ENCODE results near the gene GATAD2B. TPM values are rescaled to one million over a fixed set of nuclear protein-coding genes. Genes with fewer than 3 reads are reported as not detected.

The GATAD2B gene
- total and polyA plus RNA-seq, 4 donors = 4.6 to 41.7 (median 13.4) TPM

GRCh38 chr1:153958111-153958960, 35.6 kb upstream of the GATAD2B start, which contains the start of gene CRTC2:
CRTC2 (minus strand) TSS chr1:153958612; CDS start chr1:153958497, 115 bp downstream.
- 0% methylated on average over 64 to 74 of the region's 75 CpGs for WGBS, 2 donors
- Histone ChIP-seq H3K4me3 (peak within 1 kb of the TSS; percentile 72), H3K27me3 (ENCODE audit: control insufficient read depth in 3 of 3, insufficient read depth in 3 of 3, low read length in 2 of 3) (no peaks in the 10 kb centered on the region), H3K9ac (ENCODE audit: insufficient read depth in 1 of 2, low read length in 2 of 2) (peak within 1 kb of the TSS; percentile 80 to 82), H3K4me1 (ENCODE audit: control insufficient read depth in 5 of 5, insufficient read depth in 5 of 5, low read length in 5 of 5) (peaks cover 14 to 47% (median 20%) of the 10 kb centered on the region in 5 donors), H3K27ac (ENCODE audit: low read depth in 1 of 2, low read length in 1 of 2) (peak within 1 kb of the TSS; percentile 88 to 94), H3K9me3 (ENCODE audit: control insufficient read depth in 4 of 4, insufficient read depth in 3 of 4, low read length in 3 of 4) (no peaks in the 10 kb centered on the region), H3K36me3 (ENCODE audit: control insufficient read depth in 4 of 4, insufficient read depth in 4 of 4, low read length in 4 of 4) (peaks cover 2 to 24% (median 10%) of the 10 kb centered on the region in 4 donors)
- no peak for TF ChIP-seq CTCF (IDR thresholded peaks at IDR 0.05; ENCODE audit: control extremely low read depth, extremely low read depth)
- DNase-seq (peak; percentile 99), ATAC-seq (ENCODE audit: insufficient read depth, low FRiP score) (peak; percentile 94)

GRCh38 chr1:153957744-153958110, 35.0 kb upstream of the GATAD2B start:
- Histone ChIP-seq H3K4me1 (ENCODE audit: control insufficient read depth in 5 of 5, insufficient read depth in 5 of 5, low read length in 5 of 5) (peaks cover 14 to 44% (median 20%) of the 10 kb centered on the region in 5 donors), H3K9ac (ENCODE audit: insufficient read depth in 1 of 2, low read length in 2 of 2) (peak overlapping the region; percentile 80 to 82), H3K4me3 (peak overlapping the region; percentile 72), H3K36me3 (ENCODE audit: control insufficient read depth in 4 of 4, insufficient read depth in 4 of 4, low read length in 4 of 4) (peaks cover 2 to 26% (median 10%) of the 10 kb centered on the region in 4 donors), H3K9me3 (ENCODE audit: control insufficient read depth in 4 of 4, insufficient read depth in 3 of 4, low read length in 3 of 4) (no peaks in the 10 kb centered on the region), H3K27ac (ENCODE audit: low read depth in 1 of 2, low read length in 1 of 2) (peak overlapping the region; percentile 88 to 94), H3K27me3 (ENCODE audit: control insufficient read depth in 3 of 3, insufficient read depth in 3 of 3, low read length in 2 of 3) (no peaks in the 10 kb centered on the region)
- ATAC-seq (ENCODE audit: insufficient read depth, low FRiP score) = no peak
- WGBS, 2 donors = 0% methylated on average over 13 of the region's 13 CpGs
- no peak for TF ChIP-seq CTCF (IDR thresholded peaks at IDR 0.05; ENCODE audit: control extremely low read depth, extremely low read depth)
- peak in 1 of 3 donors; percentile 40 for DNase-seq

GRCh38 chr1:153956997-153957715, 34.4 kb upstream of the GATAD2B start:
- TF ChIP-seq CTCF (IDR thresholded peaks at IDR 0.05; ENCODE audit: control extremely low read depth, extremely low read depth) = no peak
- no peaks in the 10 kb centered on the region for H3K27me3 ChIP-seq (ENCODE audit: control insufficient read depth in 3 of 3, insufficient read depth in 3 of 3, low read length in 2 of 3)
- ATAC-seq (ENCODE audit: insufficient read depth, low FRiP score) (no peak), DNase-seq (no peak)
- H3K4me3 ChIP-seq = peak overlapping the region; percentile 72
- H3K36me3 ChIP-seq (ENCODE audit: control insufficient read depth in 4 of 4, insufficient read depth in 4 of 4, low read length in 4 of 4) = peaks cover 4 to 32% (median 16%) of the 10 kb centered on the region in 4 donors
- H3K9me3 ChIP-seq (ENCODE audit: control insufficient read depth in 4 of 4, insufficient read depth in 3 of 4, low read length in 3 of 4) = no peaks in the 10 kb centered on the region
- peak overlapping the region; percentile 88 to 94 for H3K27ac ChIP-seq (ENCODE audit: low read depth in 1 of 2, low read length in 1 of 2)
- H3K9ac ChIP-seq (ENCODE audit: insufficient read depth in 1 of 2, low read length in 2 of 2) = peak overlapping the region; percentile 80 to 82
- H3K4me1 ChIP-seq (ENCODE audit: control insufficient read depth in 5 of 5, insufficient read depth in 5 of 5, low read length in 5 of 5) = peaks cover 11 to 38% (median 15%) of the 10 kb centered on the region in 5 donors
- WGBS, 2 donors = 32 to 34% methylated on average over 6 of the region's 6 CpGs

Data from lung (tissue), 12 donors.